ENCODE measurements around the gene SLFN5. TPM values are rescaled to one million over a fixed set of nuclear protein-coding genes. Genes with fewer than 3 reads are reported as not detected.

The SLFN5 gene
- polyA plus RNA-seq, 1 donor from 2014 or later = 2.5 TPM

- Histone ChIP-seq H3K27ac (ENCODE audit: low read length) (no peak overlapping the region), H3K79me2 (replicated peaks; ENCODE audit: insufficient read depth, low read length) (no peaks in the 10 kb centered on the region), H3K9me2 (ENCODE audit: insufficient read depth, low read length) (no peaks in the 10 kb centered on the region), H3K27me3 (ENCODE audit: insufficient read depth, low read depth, low read length) (peaks cover 15% of the 10 kb centered on the region), H3F3A (ENCODE audit: insufficient read depth, low read length, poor library complexity, severe bottlenecking) (no peaks in the 10 kb centered on the region), H2AFZ (ENCODE audit: low read depth, low read length) (no peak overlapping the region), H3K9ac (ENCODE audit: low read length) (no peak overlapping the region), H3K36me3 (ENCODE audit: insufficient read depth, low read length) (no peaks in the 10 kb centered on the region), H4K20me1 (ENCODE audit: insufficient read depth) (no peaks in the 10 kb centered on the region), H3K9me3 (ENCODE audit: low read length) (no peaks in the 10 kb centered on the region), H3K4me2 (ENCODE audit: low read length) (no peak overlapping the region), H3K4me3 (ENCODE audit: low read length) (no peak overlapping the region)
- TF ChIP-seq POLR2AphosphoS5 (IDR thresholded peaks at IDR 0.05) = no peak
- TF ChIP-seq RAD21 (conservative IDR thresholded peaks at IDR 0.05) = no peak
- no peak for TF ChIP-seq EZH2 (IDR thresholded peaks at IDR 0.05; ENCODE audit: borderline replicate concordance, insufficient read depth, low read length, poor library complexity, severe bottlenecking)
- TF ChIP-seq, protein P1, sequence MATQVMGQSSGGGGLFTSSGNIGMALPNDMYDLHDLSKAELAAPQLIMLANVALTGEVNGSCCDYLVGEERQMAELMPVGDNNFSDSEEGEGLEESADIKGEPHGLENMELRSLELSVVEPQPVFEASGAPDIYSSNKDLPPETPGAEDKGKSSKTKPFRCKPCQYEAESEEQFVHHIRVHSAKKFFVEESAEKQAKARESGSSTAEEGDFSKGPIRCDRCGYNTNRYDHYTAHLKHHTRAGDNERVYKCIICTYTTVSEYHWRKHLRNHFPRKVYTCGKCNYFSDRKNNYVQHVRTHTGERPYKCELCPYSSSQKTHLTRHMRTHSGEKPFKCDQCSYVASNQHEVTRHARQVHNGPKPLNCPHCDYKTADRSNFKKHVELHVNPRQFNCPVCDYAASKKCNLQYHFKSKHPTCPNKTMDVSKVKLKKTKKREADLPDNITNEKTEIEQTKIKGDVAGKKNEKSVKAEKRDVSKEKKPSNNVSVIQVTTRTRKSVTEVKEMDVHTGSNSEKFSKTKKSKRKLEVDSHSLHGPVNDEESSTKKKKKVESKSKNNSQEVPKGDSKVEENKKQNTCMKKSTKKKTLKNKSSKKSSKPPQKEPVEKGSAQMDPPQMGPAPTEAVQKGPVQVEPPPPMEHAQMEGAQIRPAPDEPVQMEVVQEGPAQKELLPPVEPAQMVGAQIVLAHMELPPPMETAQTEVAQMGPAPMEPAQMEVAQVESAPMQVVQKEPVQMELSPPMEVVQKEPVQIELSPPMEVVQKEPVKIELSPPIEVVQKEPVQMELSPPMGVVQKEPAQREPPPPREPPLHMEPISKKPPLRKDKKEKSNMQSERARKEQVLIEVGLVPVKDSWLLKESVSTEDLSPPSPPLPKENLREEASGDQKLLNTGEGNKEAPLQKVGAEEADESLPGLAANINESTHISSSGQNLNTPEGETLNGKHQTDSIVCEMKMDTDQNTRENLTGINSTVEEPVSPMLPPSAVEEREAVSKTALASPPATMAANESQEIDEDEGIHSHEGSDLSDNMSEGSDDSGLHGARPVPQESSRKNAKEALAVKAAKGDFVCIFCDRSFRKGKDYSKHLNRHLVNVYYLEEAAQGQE (IDR thresholded peaks at IDR 0.05; ENCODE audit: borderline replicate concordance) = no peak
- TF ChIP-seq MXI1 (conservative IDR thresholded peaks at IDR 0.05; ENCODE audit: poor library complexity, severe bottlenecking) = no peak
- no peak for TF ChIP-seq SMC3 (conservative IDR thresholded peaks at IDR 0.05; ENCODE audit: poor library complexity)
- TF ChIP-seq, protein P2, sequence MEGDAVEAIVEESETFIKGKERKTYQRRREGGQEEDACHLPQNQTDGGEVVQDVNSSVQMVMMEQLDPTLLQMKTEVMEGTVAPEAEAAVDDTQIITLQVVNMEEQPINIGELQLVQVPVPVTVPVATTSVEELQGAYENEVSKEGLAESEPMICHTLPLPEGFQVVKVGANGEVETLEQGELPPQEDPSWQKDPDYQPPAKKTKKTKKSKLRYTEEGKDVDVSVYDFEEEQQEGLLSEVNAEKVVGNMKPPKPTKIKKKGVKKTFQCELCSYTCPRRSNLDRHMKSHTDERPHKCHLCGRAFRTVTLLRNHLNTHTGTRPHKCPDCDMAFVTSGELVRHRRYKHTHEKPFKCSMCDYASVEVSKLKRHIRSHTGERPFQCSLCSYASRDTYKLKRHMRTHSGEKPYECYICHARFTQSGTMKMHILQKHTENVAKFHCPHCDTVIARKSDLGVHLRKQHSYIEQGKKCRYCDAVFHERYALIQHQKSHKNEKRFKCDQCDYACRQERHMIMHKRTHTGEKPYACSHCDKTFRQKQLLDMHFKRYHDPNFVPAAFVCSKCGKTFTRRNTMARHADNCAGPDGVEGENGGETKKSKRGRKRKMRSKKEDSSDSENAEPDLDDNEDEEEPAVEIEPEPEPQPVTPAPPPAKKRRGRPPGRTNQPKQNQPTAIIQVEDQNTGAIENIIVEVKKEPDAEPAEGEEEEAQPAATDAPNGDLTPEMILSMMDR (IDR thresholded peaks at IDR 0.05; ENCODE audit: poor library complexity, severe bottlenecking) = no peak
- TF ChIP-seq TAF1 (IDR thresholded peaks at IDR 0.05; ENCODE audit: low read depth) = no peak
- no peak for TF ChIP-seq EP300 (conservative IDR thresholded peaks at IDR 0.05; ENCODE audit: poor library complexity, severe bottlenecking)
Measured at GRCh38 chr17:35238821-35239220, 4.1 kb upstream of the SLFN5 start.

GRCh38 chr17:35239823-35240222 lies 3.0 kb upstream of the SLFN5 start:
- H3K79me2 ChIP-seq (replicated peaks; ENCODE audit: insufficient read depth, low read length) = no peaks in the 10 kb centered on the region
- no peak overlapping the region for H3K27ac ChIP-seq (ENCODE audit: low read length)
- no peak overlapping the region for H2AFZ ChIP-seq (ENCODE audit: low read depth, low read length)
- no peak overlapping the region for H3K9ac ChIP-seq (ENCODE audit: low read length)
- TF ChIP-seq EP300 (conservative IDR thresholded peaks at IDR 0.05; ENCODE audit: poor library complexity, severe bottlenecking) (no peak), POLR2AphosphoS5 (IDR thresholded peaks at IDR 0.05) (no peak), MXI1 (conservative IDR thresholded peaks at IDR 0.05; ENCODE audit: poor library complexity, severe bottlenecking) (no peak), RAD21 (conservative IDR thresholded peaks at IDR 0.05) (no peak), TAF1 (IDR thresholded peaks at IDR 0.05; ENCODE audit: low read depth) (no peak), SMC3 (conservative IDR thresholded peaks at IDR 0.05; ENCODE audit: poor library complexity) (no peak), EZH2 (IDR thresholded peaks at IDR 0.05; ENCODE audit: borderline replicate concordance, insufficient read depth, low read length, poor library complexity, severe bottlenecking) (no peak)
- TF ChIP-seq, protein P2 (IDR thresholded peaks at IDR 0.05; ENCODE audit: poor library complexity, severe bottlenecking) = no peak
- TF ChIP-seq, protein P1 (IDR thresholded peaks at IDR 0.05; ENCODE audit: borderline replicate concordance) = no peak
- no peak overlapping the region for H3K4me3 ChIP-seq (ENCODE audit: low read length)
- H3K36me3 ChIP-seq (ENCODE audit: insufficient read depth, low read length) = no peaks in the 10 kb centered on the region
- peaks cover 15% of the 10 kb centered on the region for H3K27me3 ChIP-seq (ENCODE audit: insufficient read depth, low read depth, low read length)
- H4K20me1 ChIP-seq (ENCODE audit: insufficient read depth) = no peaks in the 10 kb centered on the region
- no peaks in the 10 kb centered on the region for H3K9me2 ChIP-seq (ENCODE audit: insufficient read depth, low read length)
- H3F3A ChIP-seq (ENCODE audit: insufficient read depth, low read length, poor library complexity, severe bottlenecking) = no peaks in the 10 kb centered on the region
- H3K9me3 ChIP-seq (ENCODE audit: low read length) = no peaks in the 10 kb centered on the region
- H3K4me2 ChIP-seq (ENCODE audit: low read length) = no peak overlapping the region

All from neural cell (in vitro differentiated cells).